ENCODE results near the gene DIDO1. TPM values are rescaled to one million over a fixed set of nuclear protein-coding genes. Genes with fewer than 3 reads are reported as not detected.

The DIDO1 gene
- total and polyA plus RNA-seq, 9 of the 15 experiments (the other 6 are each of a cell fraction or from before 2014, with no cell fraction given) = 4.4 to 46.8 (median 31.2) TPM

GRCh38 chr20:62861726-62862336 lies 64.5 kb downstream of the DIDO1 start, which contains the start of gene TCFL5 (continued):
- peak; percentile 61; the same call in 1 of the 2 replicates for TF ChIP-seq ARID4B (CRISPR knock-in tag; IDR thresholded peaks at IDR 0.05)
- TF ChIP-seq FOXM1 (IDR thresholded peaks at IDR 0.05; ENCODE audit: low read depth) = no peak
- TF ChIP-seq FOXM1 (CRISPR knock-in tag; IDR thresholded peaks at IDR 0.05; ENCODE audit: low read depth) = no peak
- TF ChIP-seq ATF3 (IDR thresholded peaks at IDR 0.05) = no peak
- TF ChIP-seq ATF3 (CRISPR knock-in tag; conservative IDR thresholded peaks at IDR 0.05) = 0 out of 2 replicates have a peak, but pooled peaks have one; percentile 57
- TF ChIP-seq NR2C1 (IDR thresholded peaks at IDR 0.05) = no peak
- no peak for TF ChIP-seq NR2C1 (tag; IDR thresholded peaks at IDR 0.05)
- 0 out of 2 replicates have a peak, but pooled peaks have one; percentile 46 for TF ChIP-seq OTX1 (CRISPR knock-in tag; IDR thresholded peaks at IDR 0.05)
- TF ChIP-seq RAD51 (IDR thresholded peaks at IDR 0.05; ENCODE audit: borderline replicate concordance, low read depth) = 0 out of 2 replicates have a peak, but pooled peaks have one; percentile 16
- TF ChIP-seq SPI1 (IDR thresholded peaks at IDR 0.05; ENCODE audit: borderline replicate concordance, low read depth, low read length) = no peak
- no peak for TF ChIP-seq GTF2B (IDR thresholded peaks at IDR 0.05; ENCODE audit: extremely low read depth, insufficient read length)
- TF ChIP-seq YY1 (IDR thresholded peaks at IDR 0.05; ENCODE audit: borderline replicate concordance in 1 of 3, control insufficient read depth in 1 of 3, extremely low read depth in 1 of 3, insufficient read depth in 3 of 3, insufficient read length in 1 of 3, insufficient replicate concordance in 2 of 3, low read depth in 1 of 3, low read length in 2 of 3) = no peak

Data from K562 (cell line).